ENCODE data around the gene RNF213. TPM values are rescaled to one million over a fixed set of nuclear protein-coding genes. Genes with fewer than 3 reads are reported as not detected.
A peak's percentile ranks its signal among the peaks of the same experiment; 100 is the strongest.
"Not testable (repeated sequence)": the region's sequence is repeated elsewhere in the genome, so short reads cannot be mapped to it uniquely, and the experiment has no call there.

Gene RNF213
- total RNA-seq, 2 experiments from 2014 or later = 488 TPM

GRCh38 chr17:80274331-80274730 lies 13.7 kb downstream of the RNF213 start:
- peak overlapping the region; percentile 55 for H3K27ac Mint-ChIP-seq
- ATAC-seq (ENCODE audit: low read depth) (no peak), DNase-seq (no peak)
- peaks cover 35% of the 10 kb centered on the region for H3K36me3 Mint-ChIP-seq
- peaks cover 27% of the 10 kb centered on the region for H3K4me1 Mint-ChIP-seq
- no peaks in the 10 kb centered on the region for H3K27me3 Mint-ChIP-seq
- H3K9me3 Mint-ChIP-seq = no peaks in the 10 kb centered on the region
- POLR2A ChIA-PET = interaction anchor here (0.6 to 4.6 kb wide), 3 partner anchors 10 to 129 kb away, joined by 3 to 26 read pairs (median 3); no protein-coding TSS in a partner anchor
- peak overlapping the region; percentile 25 for H3K4me3 Mint-ChIP-seq

GRCh38 chr17:80274871-80275449 lies 14.3 kb downstream of the RNF213 start:
- H3K27me3 Mint-ChIP-seq = no peaks in the 10 kb centered on the region
- peaks cover 26% of the 10 kb centered on the region for H3K4me1 Mint-ChIP-seq
- POLR2A ChIA-PET = interaction anchor here (4.6 kb wide), 1 partner anchor 10 kb away, joined by 26 read pairs; no protein-coding TSS in a partner anchor
- ATAC-seq (ENCODE audit: low read depth) (no peak), DNase-seq (no peak)
- H3K27ac Mint-ChIP-seq = peak overlapping the region; percentile 60
- H3K9me3 Mint-ChIP-seq = no peaks in the 10 kb centered on the region
- peaks cover 41% of the 10 kb centered on the region for H3K36me3 Mint-ChIP-seq
- no peak overlapping the region for H3K4me3 Mint-ChIP-seq

- H3K27me3 Mint-ChIP-seq; ATAC-seq (ENCODE audit: low read depth); DNase-seq; H3K9me3 Mint-ChIP-seq; H3K27ac Mint-ChIP-seq; H3K4me3 Mint-ChIP-seq: not testable (repeated sequence)
- Mint-ChIP-seq H3K36me3 (peaks cover 45% of the 10 kb centered on the region), H3K4me1 (peaks cover 19% of the 10 kb centered on the region)
- POLR2A ChIA-PET = interaction anchor here (4.6 kb wide), 1 partner anchor 11 kb away, joined by 26 read pairs; no protein-coding TSS in a partner anchor
Observed at GRCh38 chr17:80275857-80276256, 15.2 kb downstream of the RNF213 start.

GRCh38 chr17:80277751-80278671 lies 17.4 kb downstream of the RNF213 start:
- peak overlapping the region; percentile 34 for H3K27ac Mint-ChIP-seq
- peaks cover 16% of the 10 kb centered on the region for H3K4me1 Mint-ChIP-seq
- DNase-seq = no peak
- no peak overlapping the region for H3K4me3 Mint-ChIP-seq
- peak; percentile 17 for ATAC-seq (ENCODE audit: low read depth)
- no peaks in the 10 kb centered on the region for H3K27me3 Mint-ChIP-seq
- POLR2A ChIA-PET = interaction anchor here (0.7 to 3.8 kb wide), 5 partner anchors 8 to 282 kb away, joined by 3 to 16 read pairs (median 4); no protein-coding TSS in a partner anchor
- no peaks in the 10 kb centered on the region for H3K9me3 Mint-ChIP-seq
- H3K36me3 Mint-ChIP-seq = peaks cover 40% of the 10 kb centered on the region

GRCh38 chr17:80279895-80280294 lies 19.2 kb downstream of the RNF213 start:
- DNase-seq (no peak), ATAC-seq (ENCODE audit: low read depth) (no peak)
- no peak overlapping the region for H3K4me3 Mint-ChIP-seq
- H3K9me3 Mint-ChIP-seq = no peaks in the 10 kb centered on the region
- H3K27me3 Mint-ChIP-seq = no peaks in the 10 kb centered on the region
- no peak overlapping the region for H3K27ac Mint-ChIP-seq
- peaks cover 12% of the 10 kb centered on the region for H3K4me1 Mint-ChIP-seq
- POLR2A ChIA-PET = interaction anchor here (3.8 kb wide), 1 partner anchor 14 kb away, joined by 16 read pairs; no protein-coding TSS in a partner anchor
- peaks cover 33% of the 10 kb centered on the region for H3K36me3 Mint-ChIP-seq

GRCh38 chr17:80281516-80281915 lies 20.9 kb downstream of the RNF213 start:
- H3K4me3 Mint-ChIP-seq = no peak overlapping the region
- peaks cover 29% of the 10 kb centered on the region for H3K36me3 Mint-ChIP-seq
- no peak overlapping the region for H3K27ac Mint-ChIP-seq
- H3K4me1 Mint-ChIP-seq = peaks cover 10% of the 10 kb centered on the region
- ATAC-seq (ENCODE audit: low read depth) = no peak
- no peaks in the 10 kb centered on the region for H3K9me3 Mint-ChIP-seq
- DNase-seq = no peak
- POLR2A ChIA-PET = interaction anchor here (0.9 kb wide), 1 partner anchor 13 kb away, joined by 3 read pairs; no protein-coding TSS in a partner anchor
- no peaks in the 10 kb centered on the region for H3K27me3 Mint-ChIP-seq

GRCh38 chr17:80283116-80283852 lies 22.6 kb downstream of the RNF213 start:
- ATAC-seq (ENCODE audit: low read depth) (no peak), DNase-seq (no peak)
- peaks cover 10% of the 10 kb centered on the region for H3K4me1 Mint-ChIP-seq
- no peaks in the 10 kb centered on the region for H3K27me3 Mint-ChIP-seq
- H3K27ac Mint-ChIP-seq = no peak overlapping the region
- POLR2A ChIA-PET = interaction anchor here (1.5 kb wide), 1 partner anchor 17 kb away, joined by 3 read pairs; no protein-coding TSS in a partner anchor
- H3K9me3 Mint-ChIP-seq = no peaks in the 10 kb centered on the region
- peaks cover 30% of the 10 kb centered on the region for H3K36me3 Mint-ChIP-seq
- H3K4me3 Mint-ChIP-seq = no peak overlapping the region

GRCh38 chr17:80284631-80285030 lies 24.0 kb downstream of the RNF213 start:
- DNase-seq (no peak), ATAC-seq (ENCODE audit: low read depth) (no peak)
- Mint-ChIP-seq H3K9me3 (no peaks in the 10 kb centered on the region), H3K27me3 (no peaks in the 10 kb centered on the region), H3K4me1 (peaks cover 10% of the 10 kb centered on the region), H3K27ac (no peak overlapping the region), H3K36me3 (peaks cover 34% of the 10 kb centered on the region), H3K4me3 (no peak overlapping the region)
- POLR2A ChIA-PET = interaction anchor here (1.0 kb wide), 1 partner anchor 15 kb away, joined by 5 read pairs; no protein-coding TSS in a partner anchor

- Mint-ChIP-seq H3K27ac (no peak overlapping the region), H3K4me3 (no peak overlapping the region), H3K27me3 (no peaks in the 10 kb centered on the region), H3K36me3 (peaks cover 34% of the 10 kb centered on the region), H3K4me1 (peaks cover 13% of the 10 kb centered on the region), H3K9me3 (no peaks in the 10 kb centered on the region)
- POLR2A ChIA-PET = interaction anchor here (0.7 kb wide), 2 partner anchors 481 to 489 kb away, joined by 3 to 4 read pairs; partner anchors contain the start of gene CBX8
- no peak for ATAC-seq (ENCODE audit: low read depth)
- DNase-seq = no peak
Observed at GRCh38 chr17:80285237-80285920, 24.7 kb downstream of the RNF213 start.

- H3K4me1 Mint-ChIP-seq = peaks cover 12% of the 10 kb centered on the region
- POLR2A ChIA-PET = no interaction called here
- H3K27me3 Mint-ChIP-seq = no peaks in the 10 kb centered on the region
- H3K4me3 Mint-ChIP-seq = no peak overlapping the region
- DNase-seq = no peak
- H3K36me3 Mint-ChIP-seq = peaks cover 33% of the 10 kb centered on the region
- no peak for ATAC-seq (ENCODE audit: low read depth)
- H3K27ac Mint-ChIP-seq = no peak overlapping the region
- no peaks in the 10 kb centered on the region for H3K9me3 Mint-ChIP-seq
Observed at GRCh38 chr17:80286638-80286960, 25.9 kb downstream of the RNF213 start.

- Mint-ChIP-seq H3K9me3 (no peaks in the 10 kb centered on the region), H3K4me3 (no peak overlapping the region), H3K36me3 (peaks cover 36% of the 10 kb centered on the region), H3K27ac (no peak overlapping the region), H3K4me1 (peaks cover 12% of the 10 kb centered on the region), H3K27me3 (no peaks in the 10 kb centered on the region)
- ATAC-seq (ENCODE audit: low read depth) = no peak
- DNase-seq = no peak
- POLR2A ChIA-PET = no interaction called here
Observed at GRCh38 chr17:80287038-80287437, 26.4 kb downstream of the RNF213 start.

- peaks cover 12% of the 10 kb centered on the region for H3K4me1 Mint-ChIP-seq
- peaks cover 40% of the 10 kb centered on the region for H3K36me3 Mint-ChIP-seq
- no peak overlapping the region for H3K27ac Mint-ChIP-seq
- no peak overlapping the region for H3K4me3 Mint-ChIP-seq
- ATAC-seq (ENCODE audit: low read depth) (no peak), DNase-seq (no peak)
- POLR2A ChIA-PET = interaction anchor here (0.8 to 1.3 kb wide), 2 partner anchors 92 to 804 kb away, joined by 3 to 4 read pairs; no protein-coding TSS in a partner anchor
- no peaks in the 10 kb centered on the region for H3K9me3 Mint-ChIP-seq
- no peaks in the 10 kb centered on the region for H3K27me3 Mint-ChIP-seq
Observed at GRCh38 chr17:80287806-80288567, 27.3 kb downstream of the RNF213 start.

Data from activated naive CD8-positive, alpha-beta T cell treated with anti-CD3 and anti-CD28 coated beads, Interleukin-2, amount 10 ng/mL, durations not matched to agents 7 days and 5 days (primary cell).